ENCODE measurements around the gene RFXAP. TPM values are rescaled to one million over a fixed set of nuclear protein-coding genes. Genes with fewer than 3 reads are reported as not detected.

Gene RFXAP
- total RNA-seq, 1 donor from 2014 or later = 5.5 TPM

DNA sequence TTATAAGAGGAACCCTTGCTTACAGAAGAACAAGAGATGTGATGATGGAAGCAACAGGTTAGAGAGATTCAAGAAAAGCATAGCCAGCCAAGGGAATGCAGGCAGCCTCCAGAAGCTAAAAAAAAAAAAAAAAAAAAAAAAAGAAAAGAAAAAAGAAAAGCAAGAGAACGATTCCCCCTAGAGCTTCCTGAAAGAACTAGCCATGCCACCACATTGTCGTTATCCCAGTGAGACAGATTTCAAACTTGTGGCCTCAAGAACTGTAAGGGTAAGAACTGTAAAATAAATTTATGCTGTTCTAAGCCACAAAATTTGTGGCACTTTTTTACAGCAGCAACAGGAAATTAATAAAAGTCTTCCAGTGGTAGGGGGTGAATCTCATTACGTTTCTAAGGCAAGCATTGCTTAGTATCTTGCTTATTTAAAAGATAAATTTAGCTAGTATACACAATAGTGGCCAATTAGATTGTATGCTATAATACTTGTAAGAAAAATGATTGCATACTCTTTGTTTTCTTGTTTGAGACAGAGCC is 21.8 kb downstream of the RFXAP start:
- Histone ChIP-seq H3K9ac (ENCODE audit: low read length) (no peak overlapping the region), H3K9me3 (ENCODE audit: insufficient read depth, low read depth, low read length) (no peaks in the 10 kb centered on the region), H3K27ac (ENCODE audit: low read depth, low read length) (no peak overlapping the region), H3K27me3 (ENCODE audit: insufficient read depth, low read length) (no peaks in the 10 kb centered on the region), H3K36me3 (ENCODE audit: insufficient read depth, low read length) (no peaks in the 10 kb centered on the region), H4K20me1 (ENCODE audit: insufficient read depth, low read length) (no peaks in the 10 kb centered on the region), H3K4me1 (ENCODE audit: insufficient read depth, low read length) (no peaks in the 10 kb centered on the region), H3K4me3 (ENCODE audit: insufficient read depth, low read depth, low read length) (no peak overlapping the region), H3K4me2 (ENCODE audit: low read length) (no peak overlapping the region), H3K79me2 (ENCODE audit: insufficient read depth, low read length) (no peaks in the 10 kb centered on the region), H2AFZ (ENCODE audit: low read depth, low read length) (no peak overlapping the region)
- DNase-seq (ENCODE audit: low read depth) (no peak), FAIRE-seq (no peak)
- Mint-ChIP-seq H3K9me3 (ENCODE audit: unreplicated experiment) (no peaks in the 10 kb centered on the region), H3K36me3 (ENCODE audit: low read depth, unreplicated experiment) (no peaks in the 10 kb centered on the region), H3K27ac (ENCODE audit: unreplicated experiment) (no peak overlapping the region), H3K4me3 (ENCODE audit: unreplicated experiment) (no peak overlapping the region), H3K27me3 (ENCODE audit: low read depth, unreplicated experiment) (no peaks in the 10 kb centered on the region), H3K4me1 (ENCODE audit: low read depth, unreplicated experiment) (peaks cover 3% of the 10 kb centered on the region)
- TF ChIP-seq EZH2 (IDR thresholded peaks at IDR 0.05; ENCODE audit: insufficient read depth, low read length) = no peak
- TF ChIP-seq, protein P1, sequence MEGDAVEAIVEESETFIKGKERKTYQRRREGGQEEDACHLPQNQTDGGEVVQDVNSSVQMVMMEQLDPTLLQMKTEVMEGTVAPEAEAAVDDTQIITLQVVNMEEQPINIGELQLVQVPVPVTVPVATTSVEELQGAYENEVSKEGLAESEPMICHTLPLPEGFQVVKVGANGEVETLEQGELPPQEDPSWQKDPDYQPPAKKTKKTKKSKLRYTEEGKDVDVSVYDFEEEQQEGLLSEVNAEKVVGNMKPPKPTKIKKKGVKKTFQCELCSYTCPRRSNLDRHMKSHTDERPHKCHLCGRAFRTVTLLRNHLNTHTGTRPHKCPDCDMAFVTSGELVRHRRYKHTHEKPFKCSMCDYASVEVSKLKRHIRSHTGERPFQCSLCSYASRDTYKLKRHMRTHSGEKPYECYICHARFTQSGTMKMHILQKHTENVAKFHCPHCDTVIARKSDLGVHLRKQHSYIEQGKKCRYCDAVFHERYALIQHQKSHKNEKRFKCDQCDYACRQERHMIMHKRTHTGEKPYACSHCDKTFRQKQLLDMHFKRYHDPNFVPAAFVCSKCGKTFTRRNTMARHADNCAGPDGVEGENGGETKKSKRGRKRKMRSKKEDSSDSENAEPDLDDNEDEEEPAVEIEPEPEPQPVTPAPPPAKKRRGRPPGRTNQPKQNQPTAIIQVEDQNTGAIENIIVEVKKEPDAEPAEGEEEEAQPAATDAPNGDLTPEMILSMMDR (IDR thresholded peaks at IDR 0.05; ENCODE audit: insufficient read depth, low read depth, low read length) = no peak

DNA sequence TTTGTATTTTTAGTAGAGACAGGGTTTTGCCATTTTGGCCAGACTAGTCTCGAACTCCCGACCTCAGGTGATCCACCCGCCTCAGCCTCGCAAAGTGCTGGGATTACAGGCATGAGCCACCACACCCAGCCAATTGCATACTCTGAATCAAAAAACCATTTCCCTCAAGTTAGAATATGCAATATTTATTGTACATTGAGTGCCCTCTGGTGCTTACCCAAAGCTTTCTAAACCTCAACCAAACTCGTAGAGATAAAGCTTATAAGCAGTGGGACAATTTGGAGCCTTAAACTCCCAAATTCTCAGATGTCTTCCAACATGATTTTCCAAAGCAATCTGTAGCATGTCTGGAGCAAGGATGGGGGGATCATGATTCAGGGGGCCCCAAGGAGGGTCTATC is 22.4 kb downstream of the RFXAP start:
- peaks cover 3% of the 10 kb centered on the region for H3K4me1 Mint-ChIP-seq (ENCODE audit: low read depth, unreplicated experiment)
- Histone ChIP-seq H3K36me3 (ENCODE audit: insufficient read depth, low read length) (no peaks in the 10 kb centered on the region), H3K9ac (ENCODE audit: low read length) (no peak overlapping the region), H3K27ac (ENCODE audit: low read depth, low read length) (no peak overlapping the region), H3K4me3 (ENCODE audit: insufficient read depth, low read depth, low read length) (no peak overlapping the region), H3K4me2 (ENCODE audit: low read length) (no peak overlapping the region), H3K79me2 (ENCODE audit: insufficient read depth, low read length) (no peaks in the 10 kb centered on the region), H3K4me1 (ENCODE audit: insufficient read depth, low read length) (no peaks in the 10 kb centered on the region), H4K20me1 (ENCODE audit: insufficient read depth, low read length) (no peaks in the 10 kb centered on the region), H2AFZ (ENCODE audit: low read depth, low read length) (no peak overlapping the region), H3K27me3 (ENCODE audit: insufficient read depth, low read length) (no peaks in the 10 kb centered on the region), H3K9me3 (ENCODE audit: insufficient read depth, low read depth, low read length) (no peaks in the 10 kb centered on the region)
- no peak for TF ChIP-seq EZH2 (IDR thresholded peaks at IDR 0.05; ENCODE audit: insufficient read depth, low read length)
- TF ChIP-seq, protein P1 (IDR thresholded peaks at IDR 0.05; ENCODE audit: insufficient read depth, low read depth, low read length) = no peak
- no peak overlapping the region for H3K27ac Mint-ChIP-seq (ENCODE audit: unreplicated experiment)
- DNase-seq (ENCODE audit: low read depth) (no peak), FAIRE-seq (no peak)
- H3K9me3 Mint-ChIP-seq (ENCODE audit: unreplicated experiment) = no peaks in the 10 kb centered on the region
- H3K27me3 Mint-ChIP-seq (ENCODE audit: low read depth, unreplicated experiment) = no peaks in the 10 kb centered on the region
- H3K36me3 Mint-ChIP-seq (ENCODE audit: low read depth, unreplicated experiment) = no peaks in the 10 kb centered on the region
- no peak overlapping the region for H3K4me3 Mint-ChIP-seq (ENCODE audit: unreplicated experiment)

DNA sequence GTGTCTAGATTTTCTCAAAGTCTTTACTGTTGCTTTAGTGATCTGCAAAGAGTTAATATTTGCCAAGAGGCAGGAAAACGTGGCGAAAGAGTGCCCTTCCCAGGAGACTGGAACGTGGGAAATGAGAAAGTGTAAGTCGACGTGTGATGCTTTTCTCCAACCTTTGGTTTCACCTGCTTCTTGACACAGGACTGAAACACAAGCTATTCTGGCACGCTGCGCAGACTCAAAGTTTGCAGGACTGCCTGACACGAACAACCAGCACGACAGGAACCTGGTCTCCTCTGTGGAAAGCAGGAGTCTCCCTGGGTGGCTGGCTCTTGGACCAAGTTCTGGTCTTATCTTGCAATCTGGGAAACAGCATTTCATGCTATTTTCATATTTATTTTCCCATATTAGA is 28.6 kb downstream of the RFXAP start:
- Mint-ChIP-seq H3K4me1 (ENCODE audit: low read depth, unreplicated experiment) (no peaks in the 10 kb centered on the region), H3K4me3 (ENCODE audit: unreplicated experiment) (no peak overlapping the region), H3K9me3 (ENCODE audit: unreplicated experiment) (no peaks in the 10 kb centered on the region), H3K27me3 (ENCODE audit: low read depth, unreplicated experiment) (no peaks in the 10 kb centered on the region), H3K36me3 (ENCODE audit: low read depth, unreplicated experiment) (no peaks in the 10 kb centered on the region), H3K27ac (ENCODE audit: unreplicated experiment) (no peak overlapping the region)
- Histone ChIP-seq H3K79me2 (ENCODE audit: insufficient read depth, low read length) (no peaks in the 10 kb centered on the region), H3K36me3 (ENCODE audit: insufficient read depth, low read length) (peaks cover 2% of the 10 kb centered on the region), H3K27me3 (ENCODE audit: insufficient read depth, low read length) (no peaks in the 10 kb centered on the region), H4K20me1 (ENCODE audit: insufficient read depth, low read length) (no peaks in the 10 kb centered on the region), H2AFZ (ENCODE audit: low read depth, low read length) (no peak overlapping the region), H3K27ac (ENCODE audit: low read depth, low read length) (no peak overlapping the region), H3K4me2 (ENCODE audit: low read length) (no peak overlapping the region), H3K4me1 (ENCODE audit: insufficient read depth, low read length) (no peaks in the 10 kb centered on the region), H3K4me3 (ENCODE audit: insufficient read depth, low read depth, low read length) (no peak overlapping the region), H3K9ac (ENCODE audit: low read length) (no peak overlapping the region), H3K9me3 (ENCODE audit: insufficient read depth, low read depth, low read length) (no peaks in the 10 kb centered on the region)
- FAIRE-seq (no peak), DNase-seq (ENCODE audit: low read depth) (no peak)
- TF ChIP-seq, protein P1 (IDR thresholded peaks at IDR 0.05; ENCODE audit: insufficient read depth, low read depth, low read length) = no peak
- no peak for TF ChIP-seq EZH2 (IDR thresholded peaks at IDR 0.05; ENCODE audit: insufficient read depth, low read length)
